OCI-LY7 (cell line): ENCODE data around the gene HS6ST3.

Experiments
- EZH2phosphoT487 ChIP-seq: fragments of 200-600 bp; sonication (generic); IDR thresholded peaks from 2 replicates; pipeline ENCODE4 v1.6.1; 2018; ENCODE audit warnings: low read depth, borderline replicate concordance, mild to moderate bottlenecking, mixed run types, antibody characterized with exemption, low read length, moderate library complexity, mixed read lengths
- TF ChIP-seq, protein P1 (sequence below): fragments of 200-600 bp; sonication (generic); conservative IDR thresholded peaks from 2 replicates; pipeline ENCODE4 v1.5.1; 2014; ENCODE audit warnings: mild to moderate bottlenecking, antibody characterized with exemption, low read length, moderate library complexity, mixed read lengths

DNA sequence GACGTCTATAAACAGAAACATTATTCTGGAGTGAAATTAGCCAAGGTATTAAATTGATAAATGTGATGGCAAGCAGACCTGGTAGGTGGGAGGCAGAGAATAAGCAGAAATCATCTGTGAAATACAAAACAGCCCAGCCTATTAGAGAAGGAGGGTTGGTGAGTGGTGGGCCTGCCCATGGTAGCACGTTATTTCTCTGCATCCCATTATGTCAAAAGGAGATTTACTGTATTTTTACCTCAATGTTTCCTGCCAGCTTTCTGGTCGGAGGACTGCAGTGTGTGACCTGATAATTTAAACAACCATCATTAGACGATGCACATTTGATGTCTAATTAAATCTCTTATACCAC is 703.5 kb downstream of the HS6ST3 start:
- TF ChIP-seq, protein P1, sequence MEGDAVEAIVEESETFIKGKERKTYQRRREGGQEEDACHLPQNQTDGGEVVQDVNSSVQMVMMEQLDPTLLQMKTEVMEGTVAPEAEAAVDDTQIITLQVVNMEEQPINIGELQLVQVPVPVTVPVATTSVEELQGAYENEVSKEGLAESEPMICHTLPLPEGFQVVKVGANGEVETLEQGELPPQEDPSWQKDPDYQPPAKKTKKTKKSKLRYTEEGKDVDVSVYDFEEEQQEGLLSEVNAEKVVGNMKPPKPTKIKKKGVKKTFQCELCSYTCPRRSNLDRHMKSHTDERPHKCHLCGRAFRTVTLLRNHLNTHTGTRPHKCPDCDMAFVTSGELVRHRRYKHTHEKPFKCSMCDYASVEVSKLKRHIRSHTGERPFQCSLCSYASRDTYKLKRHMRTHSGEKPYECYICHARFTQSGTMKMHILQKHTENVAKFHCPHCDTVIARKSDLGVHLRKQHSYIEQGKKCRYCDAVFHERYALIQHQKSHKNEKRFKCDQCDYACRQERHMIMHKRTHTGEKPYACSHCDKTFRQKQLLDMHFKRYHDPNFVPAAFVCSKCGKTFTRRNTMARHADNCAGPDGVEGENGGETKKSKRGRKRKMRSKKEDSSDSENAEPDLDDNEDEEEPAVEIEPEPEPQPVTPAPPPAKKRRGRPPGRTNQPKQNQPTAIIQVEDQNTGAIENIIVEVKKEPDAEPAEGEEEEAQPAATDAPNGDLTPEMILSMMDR: no peak
- TF ChIP-seq EZH2phosphoT487: no peak
